ENCODE data around the gene PPT1. TPM values are rescaled to one million over a fixed set of nuclear protein-coding genes. Genes with fewer than 3 reads are reported as not detected.

Gene PPT1
- total and polyA plus RNA-seq, 2 of the 8 experiments (the other 6 are each of a cell fraction or from before 2014, with no cell fraction given): 77.1 to 150 TPM

DNA sequence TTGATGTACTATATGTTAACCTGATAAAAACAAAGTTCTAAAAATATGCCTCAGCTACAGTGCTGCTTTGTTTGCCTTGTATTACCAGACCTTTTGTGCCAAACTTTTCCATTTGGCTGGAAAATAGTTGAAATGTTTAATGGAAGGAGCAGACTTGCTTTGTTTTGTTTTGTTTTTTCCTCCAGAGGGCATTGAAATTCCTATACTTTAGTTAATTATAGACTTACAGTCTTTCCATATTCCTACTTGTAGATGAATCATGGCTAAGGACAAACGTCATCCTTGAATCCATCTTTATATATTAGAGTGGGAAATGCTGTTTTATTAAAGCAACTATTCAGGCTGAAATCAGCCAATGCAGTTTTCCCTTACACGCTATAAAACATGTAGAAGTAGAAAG, 49.8 kb downstream of the PPT1 start (continued):
- TF ChIP-seq, protein P1, sequence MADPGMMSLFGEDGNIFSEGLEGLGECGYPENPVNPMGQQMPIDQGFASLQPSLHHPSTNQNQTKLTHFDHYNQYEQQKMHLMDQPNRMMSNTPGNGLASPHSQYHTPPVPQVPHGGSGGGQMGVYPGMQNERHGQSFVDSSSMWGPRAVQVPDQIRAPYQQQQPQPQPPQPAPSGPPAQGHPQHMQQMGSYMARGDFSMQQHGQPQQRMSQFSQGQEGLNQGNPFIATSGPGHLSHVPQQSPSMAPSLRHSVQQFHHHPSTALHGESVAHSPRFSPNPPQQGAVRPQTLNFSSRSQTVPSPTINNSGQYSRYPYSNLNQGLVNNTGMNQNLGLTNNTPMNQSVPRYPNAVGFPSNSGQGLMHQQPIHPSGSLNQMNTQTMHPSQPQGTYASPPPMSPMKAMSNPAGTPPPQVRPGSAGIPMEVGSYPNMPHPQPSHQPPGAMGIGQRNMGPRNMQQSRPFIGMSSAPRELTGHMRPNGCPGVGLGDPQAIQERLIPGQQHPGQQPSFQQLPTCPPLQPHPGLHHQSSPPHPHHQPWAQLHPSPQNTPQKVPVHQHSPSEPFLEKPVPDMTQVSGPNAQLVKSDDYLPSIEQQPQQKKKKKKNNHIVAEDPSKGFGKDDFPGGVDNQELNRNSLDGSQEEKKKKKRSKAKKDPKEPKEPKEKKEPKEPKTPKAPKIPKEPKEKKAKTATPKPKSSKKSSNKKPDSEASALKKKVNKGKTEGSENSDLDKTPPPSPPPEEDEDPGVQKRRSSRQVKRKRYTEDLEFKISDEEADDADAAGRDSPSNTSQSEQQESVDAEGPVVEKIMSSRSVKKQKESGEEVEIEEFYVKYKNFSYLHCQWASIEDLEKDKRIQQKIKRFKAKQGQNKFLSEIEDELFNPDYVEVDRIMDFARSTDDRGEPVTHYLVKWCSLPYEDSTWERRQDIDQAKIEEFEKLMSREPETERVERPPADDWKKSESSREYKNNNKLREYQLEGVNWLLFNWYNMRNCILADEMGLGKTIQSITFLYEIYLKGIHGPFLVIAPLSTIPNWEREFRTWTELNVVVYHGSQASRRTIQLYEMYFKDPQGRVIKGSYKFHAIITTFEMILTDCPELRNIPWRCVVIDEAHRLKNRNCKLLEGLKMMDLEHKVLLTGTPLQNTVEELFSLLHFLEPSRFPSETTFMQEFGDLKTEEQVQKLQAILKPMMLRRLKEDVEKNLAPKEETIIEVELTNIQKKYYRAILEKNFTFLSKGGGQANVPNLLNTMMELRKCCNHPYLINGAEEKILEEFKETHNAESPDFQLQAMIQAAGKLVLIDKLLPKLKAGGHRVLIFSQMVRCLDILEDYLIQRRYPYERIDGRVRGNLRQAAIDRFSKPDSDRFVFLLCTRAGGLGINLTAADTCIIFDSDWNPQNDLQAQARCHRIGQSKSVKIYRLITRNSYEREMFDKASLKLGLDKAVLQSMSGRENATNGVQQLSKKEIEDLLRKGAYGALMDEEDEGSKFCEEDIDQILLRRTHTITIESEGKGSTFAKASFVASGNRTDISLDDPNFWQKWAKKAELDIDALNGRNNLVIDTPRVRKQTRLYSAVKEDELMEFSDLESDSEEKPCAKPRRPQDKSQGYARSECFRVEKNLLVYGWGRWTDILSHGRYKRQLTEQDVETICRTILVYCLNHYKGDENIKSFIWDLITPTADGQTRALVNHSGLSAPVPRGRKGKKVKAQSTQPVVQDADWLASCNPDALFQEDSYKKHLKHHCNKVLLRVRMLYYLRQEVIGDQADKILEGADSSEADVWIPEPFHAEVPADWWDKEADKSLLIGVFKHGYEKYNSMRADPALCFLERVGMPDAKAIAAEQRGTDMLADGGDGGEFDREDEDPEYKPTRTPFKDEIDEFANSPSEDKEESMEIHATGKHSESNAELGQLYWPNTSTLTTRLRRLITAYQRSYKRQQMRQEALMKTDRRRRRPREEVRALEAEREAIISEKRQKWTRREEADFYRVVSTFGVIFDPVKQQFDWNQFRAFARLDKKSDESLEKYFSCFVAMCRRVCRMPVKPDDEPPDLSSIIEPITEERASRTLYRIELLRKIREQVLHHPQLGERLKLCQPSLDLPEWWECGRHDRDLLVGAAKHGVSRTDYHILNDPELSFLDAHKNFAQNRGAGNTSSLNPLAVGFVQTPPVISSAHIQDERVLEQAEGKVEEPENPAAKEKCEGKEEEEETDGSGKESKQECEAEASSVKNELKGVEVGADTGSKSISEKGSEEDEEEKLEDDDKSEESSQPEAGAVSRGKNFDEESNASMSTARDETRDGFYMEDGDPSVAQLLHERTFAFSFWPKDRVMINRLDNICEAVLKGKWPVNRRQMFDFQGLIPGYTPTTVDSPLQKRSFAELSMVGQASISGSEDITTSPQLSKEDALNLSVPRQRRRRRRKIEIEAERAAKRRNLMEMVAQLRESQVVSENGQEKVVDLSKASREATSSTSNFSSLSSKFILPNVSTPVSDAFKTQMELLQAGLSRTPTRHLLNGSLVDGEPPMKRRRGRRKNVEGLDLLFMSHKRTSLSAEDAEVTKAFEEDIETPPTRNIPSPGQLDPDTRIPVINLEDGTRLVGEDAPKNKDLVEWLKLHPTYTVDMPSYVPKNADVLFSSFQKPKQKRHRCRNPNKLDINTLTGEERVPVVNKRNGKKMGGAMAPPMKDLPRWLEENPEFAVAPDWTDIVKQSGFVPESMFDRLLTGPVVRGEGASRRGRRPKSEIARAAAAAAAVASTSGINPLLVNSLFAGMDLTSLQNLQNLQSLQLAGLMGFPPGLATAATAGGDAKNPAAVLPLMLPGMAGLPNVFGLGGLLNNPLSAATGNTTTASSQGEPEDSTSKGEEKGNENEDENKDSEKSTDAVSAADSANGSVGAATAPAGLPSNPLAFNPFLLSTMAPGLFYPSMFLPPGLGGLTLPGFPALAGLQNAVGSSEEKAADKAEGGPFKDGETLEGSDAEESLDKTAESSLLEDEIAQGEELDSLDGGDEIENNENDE (IDR thresholded peaks at IDR 0.05; ENCODE audit: insufficient replicate concordance, low read length): no peak
- TF ChIP-seq PHF8 (conservative IDR thresholded peaks at IDR 0.05; ENCODE audit: low read depth, low read length) (no peak), RAD21 (IDR thresholded peaks at IDR 0.05 in 1 of 2, conservative IDR thresholded peaks at IDR 0.05 in 1 of 2; ENCODE audit: low read depth in 2 of 2, low read length in 2 of 2) (no peak), SP2 (IDR thresholded peaks at IDR 0.05; ENCODE audit: low read length) (no peak), EGR1 (IDR thresholded peaks at IDR 0.05; ENCODE audit: borderline replicate concordance, low read depth, low read length) (no peak)

All from H1 (cell line).